CD1c-positive myeloid dendritic cell (primary cell): Measurements from ENCODE around the gene DNAH10.
"Not testable (repeated sequence)": the region's sequence is repeated elsewhere in the genome, so short reads cannot be mapped to it uniquely, and the experiment has no call there.

ENCODE experiments used
- DNase-seq: peaks from one replicate; pipeline ENCODE4 v3.0.0-alpha.2; 2016; ENCODE audit errors: extremely low spot score

The DNAH10 gene

DNA sequence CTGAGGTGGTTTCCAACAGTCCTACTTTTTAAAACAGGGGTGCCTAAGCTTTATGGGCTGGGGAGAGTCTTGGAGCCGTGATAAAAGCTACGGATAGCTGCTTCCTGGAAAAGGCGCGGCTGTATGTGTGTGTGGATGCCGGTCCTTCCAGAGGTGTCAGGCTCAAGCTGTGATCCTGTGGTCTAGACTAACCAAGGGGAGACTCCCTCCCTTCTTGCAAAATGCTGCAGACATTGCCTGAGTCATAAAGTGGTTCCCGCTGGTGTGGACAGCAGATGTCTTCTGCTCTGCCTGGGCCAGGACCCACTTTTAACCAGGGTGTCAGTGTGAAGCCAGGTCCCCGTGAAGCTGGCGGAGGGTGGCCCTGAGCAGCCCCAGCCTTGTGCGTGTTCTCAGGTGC is 172.7 kb downstream of the DNAH10 start:
- DNase-seq, result no peak

DNA sequence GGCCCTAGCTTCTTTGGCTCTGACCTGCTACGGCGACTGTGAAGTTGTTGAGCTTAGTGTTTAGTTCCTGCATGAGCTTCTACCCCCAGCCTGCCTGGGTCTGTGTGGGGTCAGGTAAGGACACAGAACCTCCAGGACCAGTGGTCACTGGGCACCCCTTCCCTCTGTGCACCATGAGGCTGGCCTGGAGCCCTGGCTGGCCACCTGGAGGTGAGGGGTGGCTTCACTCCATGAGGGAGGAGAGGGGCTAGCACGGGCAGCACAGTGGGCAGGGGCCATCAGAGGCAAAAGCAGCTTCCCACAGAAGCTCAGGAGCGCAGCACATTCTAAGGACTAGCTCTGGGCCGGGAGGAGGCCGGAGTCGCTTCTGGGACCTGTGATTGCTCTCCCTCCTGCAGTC is 173.9 kb downstream of the DNAH10 start:
- no peak for DNase-seq

DNA sequence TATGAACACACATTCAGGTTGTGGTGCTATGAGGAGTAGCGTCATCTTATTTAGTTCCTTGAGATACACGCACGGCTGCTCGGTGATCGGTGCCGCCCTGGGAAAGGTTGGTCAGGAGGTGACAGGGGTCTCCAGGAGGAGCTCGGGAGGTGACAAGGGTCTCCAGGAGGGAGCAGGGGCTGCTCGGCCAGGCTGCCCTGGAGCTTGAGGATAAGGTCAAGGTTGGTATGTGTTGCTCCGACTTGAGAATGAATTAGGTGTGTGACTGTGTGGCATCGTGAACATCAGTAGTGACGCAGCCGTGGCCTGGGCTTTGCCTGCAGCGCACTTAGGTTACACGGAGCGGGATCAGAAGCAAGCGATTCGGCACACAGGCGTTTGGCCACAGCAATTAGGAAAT is 174.4 kb downstream of the DNAH10 start:
- no peak for DNase-seq

DNA sequence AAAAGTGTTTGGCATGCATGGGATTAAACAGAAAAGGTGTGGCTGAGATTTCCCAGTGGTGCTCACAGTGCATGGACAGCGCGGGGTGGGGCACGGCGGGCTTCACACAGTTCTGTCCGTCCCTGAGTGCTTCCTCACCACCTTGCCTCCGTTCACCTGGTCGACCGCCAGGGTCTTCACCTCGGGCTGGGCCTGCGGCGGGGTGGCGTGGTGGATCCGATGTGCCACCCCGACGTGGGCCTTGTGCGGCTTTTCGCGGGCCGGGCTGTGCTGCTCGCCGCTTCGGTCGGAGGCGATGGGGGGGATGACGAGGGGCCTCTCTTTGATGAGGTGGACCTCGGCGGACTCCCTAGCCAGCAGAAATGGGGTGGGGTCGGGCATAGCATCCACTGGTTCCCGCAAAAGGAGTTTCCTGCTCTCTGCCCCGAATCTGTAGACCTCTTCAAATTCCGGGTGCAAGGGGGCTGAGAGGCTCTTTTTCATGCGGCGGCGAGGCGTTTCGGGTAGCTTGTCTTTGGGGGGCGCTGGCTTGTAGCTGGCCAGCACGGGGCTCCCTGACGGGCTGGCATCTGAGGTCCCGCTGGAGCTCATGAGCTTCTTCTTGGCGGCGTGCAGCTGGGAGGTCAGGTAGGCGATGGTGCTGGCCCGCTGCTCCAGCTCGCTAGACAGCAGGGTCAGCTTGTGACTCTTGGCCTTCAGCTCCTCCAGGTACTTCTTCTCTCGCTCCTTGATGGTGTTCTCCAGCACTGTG is 175.0 kb downstream of the DNAH10 start:
- DNase-seq, result no peak

DNA sequence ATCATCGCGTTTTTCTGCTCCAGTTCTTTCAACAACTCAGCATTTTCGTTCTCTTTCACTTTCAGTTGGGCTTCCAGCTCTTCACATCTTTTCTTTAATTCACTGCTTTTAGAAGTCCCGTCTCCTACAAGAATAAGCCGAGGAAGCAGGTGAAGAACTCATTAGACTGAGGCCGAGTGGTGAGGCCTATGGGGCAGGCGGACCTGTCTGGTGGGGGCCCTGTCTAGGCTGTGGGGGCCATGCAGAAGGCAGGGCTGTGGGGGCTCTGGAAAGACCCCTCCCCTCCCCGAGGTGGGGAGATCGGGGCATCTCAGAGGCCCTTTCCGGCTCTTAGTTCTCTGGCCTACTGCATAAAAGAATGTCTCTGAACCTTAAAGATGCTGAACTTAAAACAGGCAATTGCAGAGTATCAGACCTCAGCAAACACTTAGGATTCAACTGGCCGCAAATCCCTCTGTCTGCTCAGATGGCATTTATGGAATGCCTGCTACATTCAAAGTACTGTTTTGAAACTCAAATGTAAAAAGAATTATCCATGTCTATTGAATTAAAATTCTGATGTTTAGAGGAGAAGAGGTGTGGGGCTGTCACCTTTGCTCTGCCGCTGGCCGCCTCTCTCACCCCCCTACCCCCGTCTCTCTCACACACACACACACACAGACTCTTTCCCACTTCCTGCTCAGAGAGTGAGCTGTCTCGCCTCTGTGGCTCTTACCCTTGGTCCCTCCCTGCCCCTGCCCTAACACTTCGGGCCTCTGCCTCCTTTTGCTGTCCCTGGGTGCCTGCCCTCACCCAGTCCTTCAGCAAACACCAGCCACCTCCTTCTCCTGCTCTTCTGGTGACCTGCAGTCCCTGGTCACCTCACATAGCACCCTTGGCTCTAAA is 175.8 kb downstream of the DNAH10 start:
- DNase-seq, result peak; percentile 8

DNA sequence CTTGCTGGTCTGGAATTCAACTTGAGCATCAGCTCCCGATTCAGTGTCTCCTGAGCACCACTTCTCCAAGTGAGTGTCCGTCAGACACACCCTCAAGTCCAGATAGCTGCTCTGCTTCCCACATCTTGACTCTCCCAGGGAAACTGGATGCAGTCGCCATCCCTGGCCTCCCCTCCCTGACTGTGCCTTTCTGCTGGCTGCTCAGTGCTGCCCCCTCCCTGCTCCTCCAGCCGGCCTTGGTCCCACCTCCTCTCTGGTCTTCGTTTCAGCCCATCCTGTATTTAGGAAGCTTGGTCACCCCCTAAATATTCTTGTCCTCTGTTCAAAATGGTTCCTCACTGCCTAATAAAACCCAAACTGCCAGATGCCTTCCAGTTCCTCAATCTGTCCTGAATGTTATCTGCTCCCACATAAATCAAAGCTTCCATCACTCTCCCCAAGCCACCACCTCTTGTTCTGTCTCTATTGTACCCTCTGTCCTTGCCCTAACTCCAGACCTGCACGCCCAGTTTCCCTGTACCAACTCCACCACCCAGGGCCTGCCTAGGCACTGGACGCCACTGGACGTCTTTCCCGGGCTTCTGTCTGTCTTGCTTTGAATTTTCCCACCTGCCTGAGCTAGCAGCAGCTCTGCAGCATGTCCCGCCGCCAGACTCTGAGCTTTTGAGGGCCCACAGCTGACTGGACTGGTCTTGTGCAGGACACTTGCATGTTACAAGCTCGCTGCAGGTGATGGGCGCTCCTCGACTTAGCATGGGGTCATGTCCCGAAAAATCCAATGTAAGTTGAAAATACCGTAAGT is 176.8 kb downstream of the DNAH10 start:
- no peak for DNase-seq

DNA sequence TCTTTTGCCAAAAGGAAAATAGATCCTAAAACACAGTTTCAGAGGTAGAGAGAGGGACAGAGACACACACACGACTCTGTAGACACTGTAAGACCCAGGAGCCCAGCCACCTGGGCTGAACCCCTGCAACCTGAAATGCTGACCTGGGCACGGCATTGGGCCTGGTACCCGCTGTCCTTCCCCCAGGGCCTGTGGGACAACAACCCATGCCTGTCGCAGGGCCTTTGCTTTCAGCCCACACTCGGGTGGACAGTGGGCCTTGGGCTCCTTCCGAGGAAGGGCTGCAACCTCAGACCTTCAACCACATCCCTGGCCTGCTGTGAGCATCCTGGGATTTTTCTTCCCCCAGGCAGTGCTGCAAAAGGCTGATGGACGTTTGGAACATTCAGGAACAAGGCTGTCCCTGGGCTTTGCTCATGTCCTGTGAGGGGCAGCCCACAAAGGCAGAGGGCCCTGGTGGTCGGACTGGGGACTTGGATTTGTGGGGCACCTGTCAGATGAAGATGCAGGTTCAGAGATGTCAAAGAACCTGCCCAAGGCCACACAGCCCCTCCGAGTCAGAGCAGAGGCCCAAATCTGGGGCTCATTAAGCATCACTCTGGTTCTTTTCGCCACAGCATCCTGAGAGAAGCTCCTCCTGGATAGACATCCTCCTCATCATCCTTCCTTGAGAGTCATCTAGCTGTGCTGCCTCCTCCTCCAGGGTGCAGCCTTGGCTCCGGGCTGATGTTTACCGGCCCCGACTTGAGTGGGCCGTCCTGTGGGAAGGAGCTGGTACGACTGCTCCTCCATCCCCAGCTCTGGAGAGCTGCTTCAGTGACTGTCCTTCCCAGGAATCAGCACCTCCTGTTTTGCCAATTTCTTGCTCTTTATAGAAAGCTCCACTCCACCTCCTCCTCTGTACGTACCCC is 177.9 kb downstream of the DNAH10 start:
- DNase-seq, result no peak

DNA sequence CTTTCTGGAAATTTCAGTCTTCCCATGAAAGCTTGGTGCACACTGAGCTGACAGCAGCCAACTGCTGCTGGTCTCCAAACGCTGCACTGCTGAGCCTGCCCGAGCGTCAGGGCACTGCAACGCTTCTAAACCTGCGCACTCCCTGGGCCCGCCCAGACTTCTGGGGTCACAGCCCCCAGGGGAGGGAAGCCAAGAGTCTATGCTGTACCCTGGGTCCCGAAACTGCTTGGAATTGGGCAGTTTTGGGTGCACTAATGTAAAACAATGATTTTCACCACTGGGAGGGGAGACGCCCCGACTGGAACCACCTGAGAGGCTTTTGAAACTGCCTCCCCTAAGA is 178.5 kb downstream of the DNAH10 start:
- no peak for DNase-seq

DNA sequence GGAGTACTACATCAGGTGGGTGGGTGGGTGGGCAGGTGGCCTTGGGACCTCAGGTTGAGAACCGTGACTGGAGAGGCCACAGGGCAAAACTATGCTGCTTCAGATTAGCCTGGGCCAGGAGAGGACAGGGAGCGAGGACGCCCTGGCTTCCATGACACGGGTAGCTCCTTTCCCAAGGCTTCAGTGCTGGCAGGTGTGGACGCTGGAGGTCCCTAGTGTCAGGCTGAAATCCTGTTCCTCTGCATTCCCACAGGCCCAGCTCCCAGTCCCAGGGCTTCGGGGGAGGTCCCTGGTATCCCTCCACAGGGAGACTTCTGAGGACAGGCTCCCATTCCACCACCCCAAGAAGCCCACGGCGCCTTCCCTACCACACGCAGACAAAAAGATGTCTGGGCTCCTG is 178.9 kb downstream of the DNAH10 start:
- DNase-seq, result no peak

DNA sequence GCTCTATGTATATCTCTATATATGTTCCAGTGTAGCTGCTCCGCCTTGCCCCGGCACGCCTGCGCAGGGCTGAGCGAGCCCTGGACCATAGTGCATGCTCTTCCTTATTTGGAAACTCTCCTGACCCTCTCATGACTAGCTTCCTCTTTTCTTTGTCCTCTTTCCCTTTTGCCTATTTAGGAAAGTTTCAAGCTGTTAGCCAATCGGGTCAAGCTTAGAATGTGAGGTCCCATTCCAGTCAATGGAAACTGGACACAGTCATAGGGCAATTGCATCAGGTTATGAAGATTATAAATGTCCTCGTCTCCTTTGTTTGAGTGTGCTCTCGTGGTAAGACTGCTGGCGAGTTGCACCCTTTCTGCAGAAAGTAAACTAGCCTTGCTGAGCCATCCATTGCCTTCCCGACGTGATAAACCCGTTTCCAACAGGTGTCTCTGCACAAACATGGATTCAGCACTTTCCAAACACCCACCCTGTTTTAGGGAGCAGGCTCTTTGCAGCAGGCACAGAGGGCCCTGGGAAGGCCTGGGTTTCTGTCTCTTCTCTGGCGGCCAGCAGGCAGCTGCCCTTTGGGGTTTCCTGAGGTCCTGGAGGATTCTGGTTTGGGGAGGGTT is 179.6 kb downstream of the DNAH10 start:
- DNase-seq, result peak; percentile 89

DNA sequence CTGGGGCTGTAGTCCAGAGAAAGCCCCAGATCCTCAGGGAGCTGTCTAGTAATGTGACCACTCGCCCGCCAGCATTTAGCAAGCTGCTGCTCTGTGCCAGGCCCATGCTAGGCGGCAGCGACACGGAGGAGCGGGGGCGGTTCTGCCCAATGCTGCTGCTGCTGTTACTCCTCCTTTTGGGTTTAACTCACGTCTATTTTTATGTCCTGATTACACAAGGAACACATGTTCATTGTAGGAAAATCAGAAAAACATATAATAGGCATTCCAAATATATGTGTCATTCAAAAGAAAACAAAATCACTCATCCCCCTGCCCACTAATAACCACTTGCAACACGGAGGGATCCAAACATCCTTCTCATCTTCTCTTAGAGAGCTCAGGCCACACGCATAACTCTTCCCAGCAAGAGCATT is 180.1 kb downstream of the DNAH10 start:
- no peak for DNase-seq

DNA sequence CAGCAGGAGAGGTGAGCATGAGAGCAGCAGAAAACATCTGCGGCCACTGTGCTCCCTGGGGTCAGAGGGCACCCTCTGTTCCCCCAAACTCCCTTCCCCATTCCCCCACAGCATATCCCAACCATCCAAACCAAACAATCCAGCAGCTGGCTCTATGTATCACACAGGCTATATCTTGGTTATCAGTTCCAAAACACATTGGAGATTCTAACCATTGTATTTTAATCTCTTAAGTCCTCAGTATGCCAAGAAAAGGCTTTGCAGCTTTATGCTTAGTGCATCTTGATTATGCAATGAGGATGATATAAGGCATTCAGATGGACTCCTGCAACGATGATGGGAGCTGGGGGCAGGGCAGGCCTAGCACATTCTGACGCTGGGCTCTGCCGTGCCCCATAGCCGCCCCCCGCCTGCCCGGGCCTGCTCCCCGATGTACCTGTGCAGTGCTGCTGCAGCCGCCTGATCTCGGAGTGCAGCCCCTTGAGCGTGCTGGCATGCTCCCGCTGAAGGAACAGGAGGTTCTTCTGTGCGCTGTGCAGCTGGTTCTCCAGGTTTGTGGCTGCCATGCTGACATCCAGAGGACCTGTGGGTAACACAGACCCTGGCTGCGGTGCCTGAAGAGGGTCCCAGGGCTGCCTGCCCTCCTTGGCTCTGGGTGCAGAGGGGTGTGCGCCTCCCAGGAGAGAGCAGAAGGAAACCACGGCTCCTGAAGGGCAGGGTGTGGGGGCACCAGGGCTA is 181.0 kb downstream of the DNAH10 start:
- DNase-seq, result no peak

DNA sequence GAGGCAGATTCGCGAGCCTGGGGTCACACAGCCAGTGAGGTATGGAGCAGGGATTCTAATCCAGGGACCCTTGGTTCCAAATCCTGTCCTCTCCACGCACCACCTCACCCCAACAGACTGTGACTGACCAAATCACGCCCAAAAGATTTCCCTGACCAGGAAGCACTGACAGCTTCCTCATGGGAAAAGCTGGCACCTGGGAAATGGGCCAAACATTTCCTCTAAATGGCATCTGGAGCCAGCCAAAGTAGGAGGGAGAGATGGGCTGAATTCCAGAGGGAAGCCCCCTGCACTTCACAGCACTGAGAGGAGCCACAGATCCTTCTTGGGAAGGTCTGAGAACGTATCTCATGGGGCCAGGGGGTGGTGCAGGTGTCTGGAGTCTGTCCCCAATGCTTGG is 181.7 kb downstream of the DNAH10 start:
- DNase-seq, result no peak

DNA sequence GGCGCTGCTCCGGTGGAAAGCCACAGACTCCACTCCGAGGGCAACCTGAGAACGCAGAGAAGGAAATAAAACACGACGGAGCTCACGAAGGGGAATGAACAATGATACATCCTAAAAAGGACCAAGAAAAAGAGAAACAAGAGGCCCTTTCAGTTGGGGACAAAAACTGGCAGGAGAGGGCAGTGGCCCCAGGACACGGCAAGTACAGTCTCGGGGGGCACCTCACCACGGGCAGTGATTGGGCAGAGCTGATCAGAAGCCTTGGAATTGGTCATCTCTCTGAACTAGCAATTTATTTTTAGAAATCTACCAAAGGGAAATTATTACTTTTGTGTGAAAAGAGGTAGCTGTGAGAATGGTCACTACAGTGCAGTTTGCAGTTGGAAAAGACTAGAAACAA is 182.6 kb downstream of the DNAH10 start:
- no peak for DNase-seq

DNA sequence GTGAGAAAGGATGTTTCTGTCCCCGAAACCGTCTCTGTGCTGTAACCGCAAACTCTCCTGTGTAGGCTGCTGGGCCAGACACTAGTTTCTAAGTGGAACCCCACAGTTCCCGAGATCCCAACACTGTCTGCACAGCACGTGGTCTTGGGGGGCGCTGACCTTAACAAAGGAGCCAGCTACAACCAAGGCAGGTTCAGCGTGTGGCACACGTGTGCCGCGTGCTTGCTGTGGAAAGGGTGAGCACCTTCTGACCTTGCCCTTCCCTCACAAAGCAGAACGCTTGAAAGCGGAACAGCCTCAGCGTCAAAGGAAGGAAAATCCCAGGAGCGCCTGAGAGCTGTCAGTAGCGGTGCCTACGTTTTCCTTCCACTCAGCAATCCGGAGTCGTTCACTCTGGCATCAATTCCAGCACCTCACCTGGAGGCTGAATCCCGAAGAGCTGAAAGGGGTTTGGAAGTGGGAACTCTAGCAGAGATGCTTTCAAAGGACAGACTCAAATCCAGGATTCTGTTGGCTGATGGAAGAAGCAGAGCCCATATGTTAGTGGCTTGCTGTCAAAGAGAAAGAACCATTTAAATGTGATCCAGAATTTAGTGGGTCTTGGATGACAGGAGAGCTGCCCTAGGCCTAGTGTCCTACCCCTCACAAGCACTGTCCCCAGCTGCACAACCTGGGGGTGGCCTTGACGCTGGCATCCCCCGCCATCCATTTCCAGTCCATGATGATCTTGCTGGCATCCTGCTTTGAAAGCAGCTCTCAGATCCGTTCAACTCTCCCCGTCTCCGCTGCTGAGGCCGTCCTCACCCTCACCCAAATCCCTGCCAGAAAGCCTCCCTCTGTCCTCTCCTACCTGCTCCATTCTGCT is 183.4 kb downstream of the DNAH10 start:
- DNase-seq, result no peak

DNA sequence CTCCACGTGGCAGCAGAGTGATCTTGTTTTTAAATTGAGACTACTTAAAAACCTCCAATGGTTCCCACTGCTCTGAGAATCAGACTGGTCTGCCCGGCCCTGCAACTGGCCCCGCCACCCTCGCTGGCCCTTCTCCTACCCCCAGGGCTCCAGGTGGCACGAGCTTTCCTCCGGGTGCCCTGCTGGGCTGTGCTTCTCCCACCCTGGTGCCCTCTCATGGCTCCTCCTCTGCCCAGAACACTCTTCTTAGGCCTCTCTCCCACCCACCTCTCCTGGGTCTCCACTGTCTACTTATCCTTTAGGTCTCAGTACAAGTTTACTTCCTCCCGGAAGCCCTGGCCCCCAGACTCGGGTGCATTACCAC is 184.0 kb downstream of the DNAH10 start:
- no peak for DNase-seq

DNA sequence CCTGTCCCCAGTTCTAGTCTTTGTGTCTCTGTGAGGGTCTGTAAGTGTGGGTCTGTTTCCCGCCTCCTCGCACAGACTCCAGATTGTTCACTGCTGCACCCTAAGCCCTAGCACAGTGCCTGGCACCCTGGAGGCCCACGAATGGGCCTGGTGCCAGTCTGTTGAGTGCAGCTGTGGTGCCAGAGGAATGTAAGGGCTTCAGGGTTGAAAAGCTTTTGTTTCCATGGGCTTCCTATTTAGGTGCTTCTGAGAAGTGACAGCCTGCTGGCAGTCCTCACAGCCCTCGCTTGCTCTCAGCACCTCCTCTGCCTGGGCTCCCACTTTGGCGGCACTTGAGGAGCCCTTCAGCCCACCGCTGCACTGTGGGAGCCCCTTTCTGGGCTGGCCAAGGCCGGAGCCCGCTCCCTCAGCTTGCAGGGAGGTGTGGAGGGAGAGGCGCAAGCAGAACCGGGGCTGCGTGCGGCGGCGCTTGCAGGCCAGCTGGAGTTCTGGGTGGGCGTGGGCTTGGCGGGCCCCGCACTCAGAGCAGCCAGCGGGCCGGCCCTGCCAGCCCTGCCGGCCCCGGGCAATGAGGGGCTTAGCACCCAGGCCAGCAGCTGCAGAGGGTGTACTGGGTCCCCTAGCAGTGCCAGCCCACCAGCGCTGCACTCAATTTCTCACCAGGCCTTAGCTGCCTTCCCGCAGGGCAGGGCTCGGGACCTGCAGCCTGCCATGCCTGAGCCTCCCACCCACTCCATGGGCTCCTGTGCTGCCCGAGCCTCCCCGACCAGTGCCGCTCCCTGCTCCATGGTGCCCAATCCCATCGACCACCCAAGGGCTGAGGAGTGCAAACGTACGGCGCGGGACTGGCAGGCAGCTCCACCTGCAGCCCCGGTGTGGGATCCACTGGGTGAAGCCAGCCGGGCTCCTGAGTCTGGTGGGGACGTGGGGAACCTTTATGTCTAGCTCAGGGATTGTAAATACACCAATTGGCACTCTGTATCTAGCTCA is 184.7 kb downstream of the DNAH10 start:
- DNase-seq, result not testable (repeated sequence)

DNA sequence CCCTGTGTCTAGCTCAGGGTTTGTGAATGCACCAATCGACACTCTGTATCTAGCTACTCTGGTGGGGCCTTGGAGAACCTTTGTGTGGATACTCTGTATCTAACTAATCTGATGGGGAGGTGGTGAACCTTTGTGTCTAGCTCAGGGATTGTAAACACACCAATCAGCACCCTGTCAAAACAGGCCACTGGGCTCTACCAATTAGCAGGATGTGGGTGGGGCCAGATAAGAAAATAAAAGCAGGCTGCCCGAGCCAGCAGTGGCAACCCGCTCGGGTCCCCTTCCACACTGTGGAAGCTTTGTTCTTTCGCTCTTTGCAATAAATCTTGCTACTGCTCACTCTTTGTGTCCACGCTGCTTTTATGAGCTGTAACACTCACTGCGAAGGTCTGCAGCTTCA is 185.4 kb downstream of the DNAH10 start:
- DNase-seq, result not testable (repeated sequence)
